ENCODE data around the gene KRT39.

The KRT39 gene

GRCh38 chr17:40980117-40980516, 13.4 kb upstream of the KRT39 start:
- DNase-seq = no peak

GRCh38 chr17:40978575-40979151, 11.9 kb upstream of the KRT39 start:
- DNase-seq = no peak

GRCh38 chr17:40975516-40975915, 8.8 kb upstream of the KRT39 start:
- no peak for DNase-seq

GRCh38 chr17:40974366-40974765, 7.6 kb upstream of the KRT39 start:
- DNase-seq = no peak

GRCh38 chr17:40967582-40967981, 834 bp upstream of the KRT39 start:
- DNase-seq = no peak

- DNase-seq = no peak
Measured at GRCh38 chr17:40963838-40964237, 2.9 kb downstream of the KRT39 start.

- DNase-seq = no peak
Measured at GRCh38 chr17:40962059-40962561, 4.6 kb downstream of the KRT39 start.

- DNase-seq = no peak
Measured at GRCh38 chr17:40961591-40961990, 5.2 kb downstream of the KRT39 start.

GRCh38 chr17:40960144-40960543, 6.6 kb downstream of the KRT39 start:
- DNase-seq = no peak

GRCh38 chr17:40958086-40958953, 8.4 kb downstream of the KRT39 start:
- no peak for DNase-seq

GRCh38 chr17:40956401-40957254, 10.1 kb downstream of the KRT39 start:
- DNase-seq = no peak

- DNase-seq = no peak
Measured at GRCh38 chr17:40953881-40954280, 12.9 kb downstream of the KRT39 start.

- DNase-seq = no peak
Measured at GRCh38 chr17:40952661-40953060, 14.1 kb downstream of the KRT39 start.

- no peak for DNase-seq
Measured at GRCh38 chr17:40952154-40952553, 14.6 kb downstream of the KRT39 start.

GRCh38 chr17:40951011-40951622, 15.6 kb downstream of the KRT39 start:
- no peak for DNase-seq

- DNase-seq = no peak
Measured at GRCh38 chr17:40950176-40950575, 16.6 kb downstream of the KRT39 start.

- DNase-seq = no peak
Measured at GRCh38 chr17:40949418-40949817, 17.3 kb downstream of the KRT39 start.

- DNase-seq = no peak
Measured at GRCh38 chr17:40947929-40948328, 18.8 kb downstream of the KRT39 start.

- no peak for DNase-seq
Measured at GRCh38 chr17:40945414-40945813, 21.3 kb downstream of the KRT39 start.

GRCh38 chr17:40944531-40944930, 22.2 kb downstream of the KRT39 start:
- DNase-seq = no peak

- DNase-seq = no peak
Measured at GRCh38 chr17:40942553-40942952, 24.2 kb downstream of the KRT39 start.

GRCh38 chr17:40940266-40940665, 26.5 kb downstream of the KRT39 start:
- DNase-seq = no peak

GRCh38 chr17:40938981-40939380, 27.8 kb downstream of the KRT39 start:
- no peak for DNase-seq
